Measurements from ENCODE around the gene FLOT1. TPM values are rescaled to one million over a fixed set of nuclear protein-coding genes. Genes with fewer than 3 reads are reported as not detected.

FLOT1 gene
- total and polyA plus RNA-seq, 2 of the 13 experiments (the other 11 are each of a cell fraction or from before 2014, with no cell fraction given), result 82.3 to 130 TPM

- TF ChIP-seq NR1H2 (CRISPR knock-in tag; IDR thresholded peaks at IDR 0.05; ENCODE audit: borderline replicate concordance, low read depth), result no peak
- TF ChIP-seq, protein P1, sequence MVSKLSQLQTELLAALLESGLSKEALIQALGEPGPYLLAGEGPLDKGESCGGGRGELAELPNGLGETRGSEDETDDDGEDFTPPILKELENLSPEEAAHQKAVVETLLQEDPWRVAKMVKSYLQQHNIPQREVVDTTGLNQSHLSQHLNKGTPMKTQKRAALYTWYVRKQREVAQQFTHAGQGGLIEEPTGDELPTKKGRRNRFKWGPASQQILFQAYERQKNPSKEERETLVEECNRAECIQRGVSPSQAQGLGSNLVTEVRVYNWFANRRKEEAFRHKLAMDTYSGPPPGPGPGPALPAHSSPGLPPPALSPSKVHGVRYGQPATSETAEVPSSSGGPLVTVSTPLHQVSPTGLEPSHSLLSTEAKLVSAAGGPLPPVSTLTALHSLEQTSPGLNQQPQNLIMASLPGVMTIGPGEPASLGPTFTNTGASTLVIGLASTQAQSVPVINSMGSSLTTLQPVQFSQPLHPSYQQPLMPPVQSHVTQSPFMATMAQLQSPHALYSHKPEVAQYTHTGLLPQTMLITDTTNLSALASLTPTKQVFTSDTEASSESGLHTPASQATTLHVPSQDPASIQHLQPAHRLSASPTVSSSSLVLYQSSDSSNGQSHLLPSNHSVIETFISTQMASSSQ (IDR thresholded peaks at IDR 0.05; ENCODE audit: low read depth), result peak; percentile 30; the same call in 1 of the 2 replicates
- TF ChIP-seq, protein P1 (CRISPR knock-in tag; IDR thresholded peaks at IDR 0.05; ENCODE audit: borderline replicate concordance), result no peak; the same call in 1 of the 2 replicates
- peak; percentile 99 for TF ChIP-seq POLR2G (IDR thresholded peaks at IDR 0.05; ENCODE audit: low read depth, low read length)
- no peak for TF ChIP-seq PAX8 (CRISPR knock-in tag; IDR thresholded peaks at IDR 0.05; ENCODE audit: borderline replicate concordance)
- no peak for TF ChIP-seq ZNF547 (CRISPR knock-in tag; IDR thresholded peaks at IDR 0.05)
- TF ChIP-seq, protein P2, sequence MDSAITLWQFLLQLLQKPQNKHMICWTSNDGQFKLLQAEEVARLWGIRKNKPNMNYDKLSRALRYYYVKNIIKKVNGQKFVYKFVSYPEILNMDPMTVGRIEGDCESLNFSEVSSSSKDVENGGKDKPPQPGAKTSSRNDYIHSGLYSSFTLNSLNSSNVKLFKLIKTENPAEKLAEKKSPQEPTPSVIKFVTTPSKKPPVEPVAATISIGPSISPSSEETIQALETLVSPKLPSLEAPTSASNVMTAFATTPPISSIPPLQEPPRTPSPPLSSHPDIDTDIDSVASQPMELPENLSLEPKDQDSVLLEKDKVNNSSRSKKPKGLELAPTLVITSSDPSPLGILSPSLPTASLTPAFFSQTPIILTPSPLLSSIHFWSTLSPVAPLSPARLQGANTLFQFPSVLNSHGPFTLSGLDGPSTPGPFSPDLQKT (CRISPR knock-in tag; IDR thresholded peaks at IDR 0.05; ENCODE audit: borderline replicate concordance), result peak; percentile 31; the same call in 1 of the 2 replicates
- TF ChIP-seq EP300 (IDR thresholded peaks at IDR 0.05; ENCODE audit: low read depth in 2 of 2, low read length in 2 of 2), result peak; percentile 10 to 27; a peak in 1 of 4 replicates
- 0 out of 2 replicates have a peak, but pooled peaks have one; percentile 40 for TF ChIP-seq EP300 (CRISPR knock-in tag; IDR thresholded peaks at IDR 0.05; ENCODE audit: borderline replicate concordance)
- TF ChIP-seq, protein P3, sequence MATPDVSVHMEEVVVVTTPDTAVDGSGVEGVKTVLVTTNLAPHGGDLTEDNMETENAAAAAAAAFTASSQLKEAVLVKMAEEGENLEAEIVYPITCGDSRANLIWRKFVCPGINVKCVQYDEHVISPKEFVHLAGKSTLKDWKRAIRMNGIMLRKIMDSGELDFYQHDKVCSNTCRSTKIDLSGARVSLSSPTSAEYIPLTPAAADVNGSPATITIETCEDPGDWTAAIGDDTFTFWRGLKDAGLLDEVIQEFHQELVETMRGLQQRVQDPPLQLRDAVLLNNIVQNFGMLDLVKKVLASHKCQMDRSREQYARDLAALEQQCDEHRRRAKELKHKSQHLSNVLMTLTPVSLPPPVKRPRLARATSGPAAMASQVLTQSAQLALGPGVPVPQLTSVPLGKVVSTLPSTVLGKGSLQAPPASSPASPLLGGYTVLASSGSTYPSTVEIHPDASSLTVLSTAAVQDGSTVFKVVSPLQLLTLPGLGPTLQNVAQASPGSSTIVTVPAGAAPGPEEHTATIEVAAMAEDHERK (CRISPR knock-in tag; IDR thresholded peaks at IDR 0.05; ENCODE audit: low read depth), result no peak
- peak; percentile 78 for TF ChIP-seq HBP1 (CRISPR knock-in tag; IDR thresholded peaks at IDR 0.05; ENCODE audit: low read depth)
- TF ChIP-seq, protein P4, sequence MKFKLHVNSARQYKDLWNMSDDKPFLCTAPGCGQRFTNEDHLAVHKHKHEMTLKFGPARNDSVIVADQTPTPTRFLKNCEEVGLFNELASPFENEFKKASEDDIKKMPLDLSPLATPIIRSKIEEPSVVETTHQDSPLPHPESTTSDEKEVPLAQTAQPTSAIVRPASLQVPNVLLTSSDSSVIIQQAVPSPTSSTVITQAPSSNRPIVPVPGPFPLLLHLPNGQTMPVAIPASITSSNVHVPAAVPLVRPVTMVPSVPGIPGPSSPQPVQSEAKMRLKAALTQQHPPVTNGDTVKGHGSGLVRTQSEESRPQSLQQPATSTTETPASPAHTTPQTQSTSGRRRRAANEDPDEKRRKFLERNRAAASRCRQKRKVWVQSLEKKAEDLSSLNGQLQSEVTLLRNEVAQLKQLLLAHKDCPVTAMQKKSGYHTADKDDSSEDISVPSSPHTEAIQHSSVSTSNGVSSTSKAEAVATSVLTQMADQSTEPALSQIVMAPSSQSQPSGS (CRISPR knock-in tag; IDR thresholded peaks at IDR 0.05), result peak; percentile 62
- no peak for TF ChIP-seq ZNF484 (CRISPR knock-in tag; IDR thresholded peaks at IDR 0.05; ENCODE audit: borderline replicate concordance, low read depth)
- peak; percentile 99 for TF ChIP-seq RBM22 (optimal IDR thresholded peaks at IDR 0.05; ENCODE audit: low read length)
- TF ChIP-seq, protein P5, sequence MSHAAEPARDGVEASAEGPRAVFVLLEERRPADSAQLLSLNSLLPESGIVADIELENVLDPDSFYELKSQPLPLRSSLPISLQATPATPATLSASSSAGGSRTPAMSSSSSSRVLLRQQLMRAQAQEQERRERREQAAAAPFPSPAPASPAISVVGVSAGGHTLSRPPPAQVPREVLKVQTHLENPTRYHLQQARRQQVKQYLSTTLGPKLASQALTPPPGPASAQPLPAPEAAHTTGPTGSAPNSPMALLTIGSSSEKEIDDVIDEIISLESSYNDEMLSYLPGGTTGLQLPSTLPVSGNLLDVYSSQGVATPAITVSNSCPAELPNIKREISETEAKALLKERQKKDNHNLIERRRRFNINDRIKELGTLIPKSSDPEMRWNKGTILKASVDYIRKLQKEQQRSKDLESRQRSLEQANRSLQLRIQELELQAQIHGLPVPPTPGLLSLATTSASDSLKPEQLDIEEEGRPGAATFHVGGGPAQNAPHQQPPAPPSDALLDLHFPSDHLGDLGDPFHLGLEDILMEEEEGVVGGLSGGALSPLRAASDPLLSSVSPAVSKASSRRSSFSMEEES (CRISPR knock-in tag; IDR thresholded peaks at IDR 0.05), result no peak
- no peak; the same call in 1 of the 2 replicates for TF ChIP-seq ATAD3A (CRISPR knock-in tag; IDR thresholded peaks at IDR 0.05)
These were observed 1.7 kb upstream of the FLOT1 start, which contains the start of gene IER3 (continued) for GRCh38 chr6:30744054-30744805.
